ENCODE results near the gene LCT. TPM values are rescaled to one million over a fixed set of nuclear protein-coding genes. Genes with fewer than 3 reads are reported as not detected.

LCT gene
- total and polyA plus RNA-seq, 9 of the 15 experiments (the other 6 are each of a cell fraction or from before 2014, with no cell fraction given): 0.01 to 0.04 (median 0.03) TPM; not detected in 4

GRCh38 chr2:135839713-135840112, 2.7 kb upstream of the LCT start:
- Histone ChIP-seq H3K4me3 (no peak overlapping the region), H3K4me2 (ENCODE audit: insufficient read depth, low read length) (no peak overlapping the region), H3K9me3 (replicated peaks; ENCODE audit: control insufficient read depth, insufficient read depth, low read depth, low read length) (no peaks in the 10 kb centered on the region), H3K9me1 (ENCODE audit: control insufficient read depth, insufficient read depth, low read length) (peaks cover 5% of the 10 kb centered on the region), H3K9ac (ENCODE audit: insufficient read depth in 1 of 2, low read depth in 2 of 2, low read length in 2 of 2) (no peak overlapping the region), H2AFZ (ENCODE audit: low read depth, low read length) (no peak overlapping the region), H3K4me1 (replicated peaks in 1 of 2; ENCODE audit: control insufficient read depth in 2 of 2, insufficient read depth in 2 of 2, low read length in 2 of 2) (no peaks in the 10 kb centered on the region), H3K27ac (ENCODE audit: extremely low read depth, low read depth, low read length) (no peak overlapping the region), H3K27me3 (ENCODE audit: control insufficient read depth in 2 of 2, insufficient read depth in 2 of 2, low read length in 2 of 2) (no peaks in the 10 kb centered on the region), H4K20me1 (replicated peaks; ENCODE audit: control insufficient read depth, insufficient read depth, low read length) (no peaks in the 10 kb centered on the region), H3K36me3 (ENCODE audit: control insufficient read depth, insufficient read depth, low read length) (peaks cover 49% of the 10 kb centered on the region), H3K79me2 (ENCODE audit: control insufficient read depth, insufficient read depth, low read length) (no peaks in the 10 kb centered on the region)
- DNase-seq (ENCODE audit: extremely low read depth in 1 of 4, low spot score in 3 of 4): no peak
- FAIRE-seq: no peak
- intact Hi-C loops (cut with micrococcal nuclease): no loop called here
- CTCF ChIA-PET (ENCODE audit: low intra/inter-chr PET ratio): no interaction called here
- WGBS (ENCODE audit: insufficient coverage, low coverage, missing lambda C conversion rate): 42% methylated on average over 2 of the region's 2 CpGs
- POLR2A ChIA-PET: interaction anchor here (1.3 kb wide), 2 partner anchors 10 to 43 kb away, joined by 3 to 4 read pairs; no protein-coding TSS in a partner anchor
- in situ Hi-C loops (cut with MboI): no loop called here
- no TSS peak for BruUV-seq (replicated peaks)
- ATAC-seq: peak; percentile 21; the same call in 1 of the 3 replicates
- TF ChIP-seq PHB (CRISPR knock-in tag; IDR thresholded peaks at IDR 0.05): no peak
- no peak for TF ChIP-seq IFI16 (CRISPR knock-in tag; IDR thresholded peaks at IDR 0.05)
- no peak for TF ChIP-seq ZBTB26 (CRISPR knock-in tag; IDR thresholded peaks at IDR 0.05)
- TF ChIP-seq RERE (CRISPR knock-in tag; IDR thresholded peaks at IDR 0.05; ENCODE audit: borderline replicate concordance): no peak
- TF ChIP-seq, protein P1, sequence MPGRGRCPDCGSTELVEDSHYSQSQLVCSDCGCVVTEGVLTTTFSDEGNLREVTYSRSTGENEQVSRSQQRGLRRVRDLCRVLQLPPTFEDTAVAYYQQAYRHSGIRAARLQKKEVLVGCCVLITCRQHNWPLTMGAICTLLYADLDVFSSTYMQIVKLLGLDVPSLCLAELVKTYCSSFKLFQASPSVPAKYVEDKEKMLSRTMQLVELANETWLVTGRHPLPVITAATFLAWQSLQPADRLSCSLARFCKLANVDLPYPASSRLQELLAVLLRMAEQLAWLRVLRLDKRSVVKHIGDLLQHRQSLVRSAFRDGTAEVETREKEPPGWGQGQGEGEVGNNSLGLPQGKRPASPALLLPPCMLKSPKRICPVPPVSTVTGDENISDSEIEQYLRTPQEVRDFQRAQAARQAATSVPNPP (IDR thresholded peaks at IDR 0.05; ENCODE audit: borderline replicate concordance, insufficient read depth, insufficient read length): no peak
- TF ChIP-seq ZNF12 (CRISPR knock-in tag; IDR thresholded peaks at IDR 0.05): no peak
- TF ChIP-seq BCLAF1 (IDR thresholded peaks at IDR 0.05; ENCODE audit: borderline replicate concordance in 1 of 2, control insufficient read depth in 1 of 2, low read depth in 2 of 2, low read length in 1 of 2): no peak
- TF ChIP-seq ZSCAN29 (IDR thresholded peaks at IDR 0.05): no peak
- no peak for TF ChIP-seq SIN3B (IDR thresholded peaks at IDR 0.05; ENCODE audit: low read depth)
- TF ChIP-seq KLF13 (tag; IDR thresholded peaks at IDR 0.05; ENCODE audit: borderline replicate concordance, low read depth): no peak
- no peak for TF ChIP-seq HLTF (IDR thresholded peaks at IDR 0.05)

All from K562 (cell line).